ENCODE data around the gene REXO4. TPM values are rescaled to one million over a fixed set of nuclear protein-coding genes. Genes with fewer than 3 reads are reported as not detected.

REXO4 gene
- total RNA-seq, 1 donor from 2014 or later, result 22.5 TPM

DNA sequence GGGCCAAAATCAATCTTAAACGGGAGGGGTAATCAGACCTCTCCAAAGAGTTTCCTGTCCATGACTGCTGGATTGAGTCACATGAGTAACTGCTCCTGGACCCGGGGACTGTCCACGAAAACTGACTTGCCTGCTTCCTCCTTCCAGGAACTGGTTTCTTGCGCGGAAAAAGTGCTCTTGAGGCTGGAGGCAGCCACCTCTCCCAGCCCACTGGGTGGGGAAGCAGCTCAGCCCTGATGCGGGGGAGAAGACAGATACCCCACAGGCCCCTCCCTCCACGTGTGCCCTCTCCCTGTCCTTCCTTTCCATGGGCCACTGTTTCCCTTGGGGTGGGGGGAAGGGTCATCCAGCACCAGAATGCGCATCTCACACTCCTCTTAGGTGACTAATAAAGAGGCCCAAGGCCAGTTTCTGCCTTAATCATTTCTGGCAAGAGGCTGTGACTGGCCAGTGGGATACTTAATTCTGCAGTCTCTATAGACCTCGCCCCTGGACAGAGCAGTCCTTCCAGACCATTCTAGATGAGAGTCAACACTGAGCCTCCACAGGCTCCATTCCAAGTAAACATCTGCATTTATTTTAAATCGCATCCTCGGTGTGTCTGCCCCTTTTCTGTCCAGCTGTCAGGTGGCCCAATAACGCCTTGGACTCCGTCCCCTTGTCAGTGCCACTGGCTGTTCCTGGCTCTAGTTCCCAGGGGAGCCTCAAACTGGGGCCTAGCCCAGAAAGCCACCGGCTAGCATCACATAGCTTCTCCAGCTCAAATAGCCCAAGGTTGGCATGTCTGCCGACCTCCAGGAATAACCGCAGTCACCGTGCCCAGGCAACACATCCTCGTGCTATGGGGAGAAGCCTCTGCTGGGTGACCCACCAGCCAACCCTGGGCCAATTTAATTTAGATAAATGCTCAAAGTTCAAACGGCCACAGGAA lies 12.0 kb downstream of the REXO4 start:
- peaks cover 7% of the 10 kb centered on the region for H3K36me3 ChIP-seq (ENCODE audit: insufficient read depth, low read length)
- peak overlapping the region; percentile 24 for H3K27ac ChIP-seq (ENCODE audit: low read depth, low read length)
- Mint-ChIP-seq H3K4me3 (ENCODE audit: unreplicated experiment) (no peak overlapping the region), H3K36me3 (ENCODE audit: low read depth, unreplicated experiment) (peaks cover 16% of the 10 kb centered on the region), H3K9me3 (ENCODE audit: unreplicated experiment) (no peaks in the 10 kb centered on the region), H3K27me3 (ENCODE audit: low read depth, unreplicated experiment) (no peaks in the 10 kb centered on the region), H3K27ac (ENCODE audit: unreplicated experiment) (peak overlapping the region; percentile 26), H3K4me1 (ENCODE audit: low read depth, unreplicated experiment) (peaks cover 10% of the 10 kb centered on the region)
- H3K4me1 ChIP-seq (ENCODE audit: insufficient read depth, low read length), result peaks cover 9% of the 10 kb centered on the region
- H3K4me3 ChIP-seq (ENCODE audit: insufficient read depth, low read depth, low read length), result no peak overlapping the region
- TF ChIP-seq, protein P1, sequence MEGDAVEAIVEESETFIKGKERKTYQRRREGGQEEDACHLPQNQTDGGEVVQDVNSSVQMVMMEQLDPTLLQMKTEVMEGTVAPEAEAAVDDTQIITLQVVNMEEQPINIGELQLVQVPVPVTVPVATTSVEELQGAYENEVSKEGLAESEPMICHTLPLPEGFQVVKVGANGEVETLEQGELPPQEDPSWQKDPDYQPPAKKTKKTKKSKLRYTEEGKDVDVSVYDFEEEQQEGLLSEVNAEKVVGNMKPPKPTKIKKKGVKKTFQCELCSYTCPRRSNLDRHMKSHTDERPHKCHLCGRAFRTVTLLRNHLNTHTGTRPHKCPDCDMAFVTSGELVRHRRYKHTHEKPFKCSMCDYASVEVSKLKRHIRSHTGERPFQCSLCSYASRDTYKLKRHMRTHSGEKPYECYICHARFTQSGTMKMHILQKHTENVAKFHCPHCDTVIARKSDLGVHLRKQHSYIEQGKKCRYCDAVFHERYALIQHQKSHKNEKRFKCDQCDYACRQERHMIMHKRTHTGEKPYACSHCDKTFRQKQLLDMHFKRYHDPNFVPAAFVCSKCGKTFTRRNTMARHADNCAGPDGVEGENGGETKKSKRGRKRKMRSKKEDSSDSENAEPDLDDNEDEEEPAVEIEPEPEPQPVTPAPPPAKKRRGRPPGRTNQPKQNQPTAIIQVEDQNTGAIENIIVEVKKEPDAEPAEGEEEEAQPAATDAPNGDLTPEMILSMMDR (IDR thresholded peaks at IDR 0.05; ENCODE audit: insufficient read depth, low read depth, low read length), result no peak
- no peak for TF ChIP-seq EZH2 (IDR thresholded peaks at IDR 0.05; ENCODE audit: insufficient read depth, low read length)
- no peaks in the 10 kb centered on the region for H3K79me2 ChIP-seq (ENCODE audit: insufficient read depth, low read length)
- no peak overlapping the region for H2AFZ ChIP-seq (ENCODE audit: low read depth, low read length)
- peak overlapping the region; percentile 18 for H3K4me2 ChIP-seq (ENCODE audit: low read length)
- H3K9me3 ChIP-seq (ENCODE audit: insufficient read depth, low read depth, low read length), result no peaks in the 10 kb centered on the region
- H4K20me1 ChIP-seq (ENCODE audit: insufficient read depth, low read length), result peaks cover 38% of the 10 kb centered on the region
- FAIRE-seq (no peak), DNase-seq (ENCODE audit: low read depth) (no peak)
- no peaks in the 10 kb centered on the region for H3K27me3 ChIP-seq (ENCODE audit: insufficient read depth, low read length)
- peak overlapping the region; percentile 15 for H3K9ac ChIP-seq (ENCODE audit: low read length)

DNA sequence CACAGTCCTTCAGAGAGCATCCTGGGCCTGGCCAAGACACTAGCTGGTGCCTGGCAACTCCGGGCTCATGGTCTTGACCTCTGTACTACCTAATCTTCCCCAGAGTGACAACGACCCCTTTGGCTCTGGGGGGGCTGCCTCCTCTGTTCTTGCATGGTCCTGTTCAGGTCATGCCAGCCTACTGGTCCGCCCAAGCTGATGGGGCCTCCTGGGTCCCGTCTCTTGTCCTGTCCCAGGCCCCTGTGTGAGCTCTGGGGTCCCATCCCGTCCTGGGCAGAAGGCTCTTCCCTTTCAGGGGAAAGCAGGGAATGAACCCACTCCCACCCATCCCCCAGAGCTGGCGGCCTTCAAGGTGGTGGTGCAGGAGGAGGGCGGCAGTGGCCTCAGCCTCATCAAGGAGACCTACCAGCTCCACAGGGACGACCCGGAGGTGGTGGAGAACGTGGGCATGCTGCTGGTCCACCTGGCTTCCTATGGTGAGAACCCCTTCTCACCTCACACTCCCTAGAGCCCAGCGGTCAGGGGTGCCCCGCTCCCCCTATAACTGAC lies 13.3 kb downstream of the REXO4 start:
- Histone ChIP-seq H3K4me3 (ENCODE audit: insufficient read depth, low read depth, low read length) (no peak overlapping the region), H3K27ac (ENCODE audit: low read depth, low read length) (no peak overlapping the region), H2AFZ (ENCODE audit: low read depth, low read length) (no peak overlapping the region), H3K36me3 (ENCODE audit: insufficient read depth, low read length) (peaks cover 6% of the 10 kb centered on the region), H3K4me1 (ENCODE audit: insufficient read depth, low read length) (peaks cover 9% of the 10 kb centered on the region), H3K9me3 (ENCODE audit: insufficient read depth, low read depth, low read length) (no peaks in the 10 kb centered on the region), H3K9ac (ENCODE audit: low read length) (no peak overlapping the region), H3K79me2 (ENCODE audit: insufficient read depth, low read length) (no peaks in the 10 kb centered on the region), H4K20me1 (ENCODE audit: insufficient read depth, low read length) (peaks cover 37% of the 10 kb centered on the region), H3K4me2 (ENCODE audit: low read length) (no peak overlapping the region), H3K27me3 (ENCODE audit: insufficient read depth, low read length) (no peaks in the 10 kb centered on the region)
- no peak for DNase-seq (ENCODE audit: low read depth)
- Mint-ChIP-seq H3K4me3 (ENCODE audit: unreplicated experiment) (no peak overlapping the region), H3K36me3 (ENCODE audit: low read depth, unreplicated experiment) (peaks cover 13% of the 10 kb centered on the region), H3K4me1 (ENCODE audit: low read depth, unreplicated experiment) (peaks cover 10% of the 10 kb centered on the region), H3K27me3 (ENCODE audit: low read depth, unreplicated experiment) (no peaks in the 10 kb centered on the region), H3K9me3 (ENCODE audit: unreplicated experiment) (no peaks in the 10 kb centered on the region), H3K27ac (ENCODE audit: unreplicated experiment) (no peak overlapping the region)
- no peak for FAIRE-seq
- TF ChIP-seq EZH2 (IDR thresholded peaks at IDR 0.05; ENCODE audit: insufficient read depth, low read length), result no peak
- TF ChIP-seq, protein P1 (IDR thresholded peaks at IDR 0.05; ENCODE audit: insufficient read depth, low read depth, low read length), result no peak

Measured in astrocyte (in vitro differentiated cells and primary cell).